Karpas-422 (cell line): ENCODE results near the gene NIT2. TPM values are rescaled to one million over a fixed set of nuclear protein-coding genes. Genes with fewer than 3 reads are reported as not detected.
"Not testable (repeated sequence)": the region's sequence is repeated elsewhere in the genome, so short reads cannot be mapped to it uniquely, and the experiment has no call there.

ENCODE experiments used
- DNase-seq: peaks from one replicate; pipeline ENCODE4 v3.0.0-alpha.2; 2015
- H2AFZ ChIP-seq: fragments of 200-600 bp; sonication (generic); 2 replicates; pipeline ENCODE4 v1.6.1; 2014; ENCODE audit warnings: antibody characterized with exemption, low read length, mixed read lengths
- H3K27ac ChIP-seq: fragments of 200-600 bp; sonication (generic); 2 replicates; pipeline ENCODE4 v1.5.1; 2014; ENCODE audit warnings: mild to moderate bottlenecking, low read length, moderate library complexity
- H3K27me3 ChIP-seq: fragments of 200-600 bp; sonication (generic); 2 replicates; pipeline ENCODE4 v1.6.1; 2014; ENCODE audit warnings: low read length, mixed read lengths
- H3K36me3 ChIP-seq: fragments of 200-600 bp; sonication (generic); 2 replicates; pipeline ENCODE4 v1.6.1; 2014; ENCODE audit warnings: low read length, mixed read lengths; ENCODE audit not compliant: insufficient read depth
- H3K4me1 ChIP-seq: fragments of 200-600 bp; sonication (generic); 2 replicates; pipeline ENCODE4 v1.6.1; 2014; ENCODE audit warnings: mild to moderate bottlenecking, low read length, mixed read lengths
- H3K4me2 ChIP-seq: fragments of 200-600 bp; sonication (generic); 2 replicates; pipeline ENCODE4 v1.6.1; 2014; ENCODE audit warnings: low read length, low read depth, mild to moderate bottlenecking; ENCODE audit not compliant: poor library complexity, severe bottlenecking
- H3K4me3 ChIP-seq: fragments of 200-600 bp; sonication (generic); 2 replicates; pipeline ENCODE4 v1.5.1; 2014; ENCODE audit warnings: mild to moderate bottlenecking, antibody characterized with exemption, low read length, mixed read lengths
- H3K79me2 ChIP-seq: fragments of 200-600 bp; sonication (generic); 2 replicates; pipeline ENCODE4 v1.6.1; 2014; ENCODE audit warnings: mild to moderate bottlenecking, low read length, mixed read lengths
- H3K9ac ChIP-seq: fragments of 200-600 bp; sonication (generic); 2 replicates; pipeline ENCODE4 v1.6.0; 2014; ENCODE audit warnings: low read length
- H3K9me2 ChIP-seq: fragments of 200-600 bp; sonication (generic), shearing (Covaris generic); replicated peaks from 2 replicates; pipeline ENCODE4 v1.6.0; 2014; ENCODE audit warnings: mild to moderate bottlenecking, low read length, moderate library complexity; ENCODE audit not compliant: insufficient read depth
- H3K9me3 ChIP-seq: fragments of 300-700, 200-600 bp; sonication (generic); 2 replicates; pipeline ENCODE4 v1.6.1; 2014; ENCODE audit warnings: low read length, mixed read lengths
- H4K20me1 ChIP-seq: fragments of 200-600 bp; sonication (generic); 2 replicates; pipeline ENCODE4 v1.6.1; 2014; ENCODE audit warnings: mild to moderate bottlenecking, antibody characterized with exemption, low read length, low read depth; ENCODE audit not compliant: insufficient read depth
- total RNA-seq: library from RNA; depleted of rRNA; stranded (reverse); fragments of >200 nt; shearing (Covaris generic); gene quantifications from 2 replicates; pipeline ENCODE4 v1.2.3, GENCODE V29; 2014; ENCODE audit warnings: low replicate concordance

Gene NIT2
- total RNA-seq, 1 experiment from 2014 or later: 74.5 TPM

- Histone ChIP-seq H3K4me3 (no peak overlapping the region), H3K9ac (no peak overlapping the region), H4K20me1 (no peaks in the 10 kb centered on the region), H3K27ac (no peak overlapping the region), H3K9me2 (no peaks in the 10 kb centered on the region), H3K27me3 (no peaks in the 10 kb centered on the region), H3K4me2 (no peak overlapping the region), H3K79me2 (peaks cover 52% of the 10 kb centered on the region), H2AFZ (no peak overlapping the region), H3K4me1 (peaks cover 7% of the 10 kb centered on the region), H3K36me3 (peaks cover 63% of the 10 kb centered on the region), H3K9me3 (no peaks in the 10 kb centered on the region)
- DNase-seq: no peak
Observed at GRCh38 chr3:100340527-100340926, 6.0 kb downstream of the NIT2 start.

- Histone ChIP-seq H4K20me1 (no peaks in the 10 kb centered on the region), H3K79me2 (peaks cover 12% of the 10 kb centered on the region), H3K9me3 (no peaks in the 10 kb centered on the region), H3K4me2 (no peak overlapping the region), H3K4me3 (no peak overlapping the region), H3K27ac (no peak overlapping the region), H3K27me3 (no peaks in the 10 kb centered on the region), H3K4me1 (no peaks in the 10 kb centered on the region), H3K36me3 (peaks cover 70% of the 10 kb centered on the region), H3K9ac (no peak overlapping the region), H2AFZ (no peak overlapping the region), H3K9me2 (no peaks in the 10 kb centered on the region)
- DNase-seq: no peak
Observed at GRCh38 chr3:100348727-100349126, 14.2 kb downstream of the NIT2 start.

DNA sequence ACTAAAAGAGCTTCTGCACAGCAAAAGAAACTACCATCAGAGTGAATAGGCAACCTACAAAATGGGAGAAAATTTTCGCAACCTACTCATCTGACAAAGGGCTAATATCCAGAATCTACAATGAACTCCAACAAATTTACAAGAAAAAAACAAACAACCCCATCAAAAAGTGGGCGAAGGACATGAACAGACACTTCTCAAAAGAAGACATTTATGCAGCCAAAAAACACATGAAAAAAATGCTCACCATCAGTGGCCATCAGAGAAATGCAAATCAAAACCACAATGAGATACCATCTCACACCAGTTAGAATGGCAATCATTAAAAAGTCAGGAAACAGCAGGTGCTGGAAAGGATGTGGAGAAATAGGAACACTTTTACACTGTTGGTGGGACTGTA lies 17.2 kb downstream of the NIT2 start:
- not testable (repeated sequence) for H3K9me3 ChIP-seq
- peaks cover 55% of the 10 kb centered on the region for H3K36me3 ChIP-seq

GRCh38 chr3:100352296-100353231 lies 18.0 kb downstream of the NIT2 start:
- Histone ChIP-seq H3K9me2 (no peaks in the 10 kb centered on the region), H3K4me3 (no peak overlapping the region), H3K4me2 (no peak overlapping the region), H3K27me3 (no peaks in the 10 kb centered on the region), H3K9ac (no peak overlapping the region), H2AFZ (no peak overlapping the region), H3K36me3 (peaks cover 53% of the 10 kb centered on the region), H4K20me1 (no peaks in the 10 kb centered on the region), H3K9me3 (no peaks in the 10 kb centered on the region), H3K79me2 (0 out of 2 replicates have a peak, but pooled peaks cover 6% of the 10 kb centered on the region), H3K27ac (no peak overlapping the region), H3K4me1 (no peaks in the 10 kb centered on the region)
- no peak for DNase-seq

More for the DNA sequence above, 17.2 kb downstream of the NIT2 start:
- not testable (repeated sequence) for H4K20me1 ChIP-seq, H3K27me3 ChIP-seq, H3K9me2 ChIP-seq, H3K4me2 ChIP-seq, H3K9ac ChIP-seq, H3K79me2 ChIP-seq, H2AFZ ChIP-seq, DNase-seq, H3K4me1 ChIP-seq, H3K27ac ChIP-seq, H3K4me3 ChIP-seq

DNA sequence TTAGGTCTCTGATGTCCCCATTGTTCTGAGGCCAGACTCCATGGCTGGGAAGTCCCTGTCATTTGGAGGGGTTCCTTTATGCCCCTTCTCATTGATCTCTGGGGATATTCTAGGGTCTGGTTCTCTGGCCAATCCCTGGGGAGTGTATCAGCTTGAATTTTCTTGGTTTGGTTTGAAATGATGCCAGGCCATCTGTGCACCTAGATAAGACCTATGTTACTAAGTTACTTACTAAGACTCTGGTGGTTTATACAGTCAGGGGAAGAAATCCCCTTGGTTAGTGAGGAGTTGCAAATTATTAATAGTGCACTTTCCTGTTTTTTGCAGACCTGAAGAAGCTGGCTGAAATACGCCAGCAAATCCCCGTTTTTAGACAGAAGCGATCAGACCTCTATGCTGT lies 20.3 kb downstream of the NIT2 start:
- 0 out of 2 replicates have a peak, but pooled peaks cover 6% of the 10 kb centered on the region for H3K79me2 ChIP-seq
- H3K27me3 ChIP-seq: no peaks in the 10 kb centered on the region
- peaks cover 45% of the 10 kb centered on the region for H3K36me3 ChIP-seq
- no peaks in the 10 kb centered on the region for H3K4me1 ChIP-seq
- no peak overlapping the region for H3K4me2 ChIP-seq
- H3K9me3 ChIP-seq: no peaks in the 10 kb centered on the region
- no peak overlapping the region for H2AFZ ChIP-seq
- H3K27ac ChIP-seq: no peak overlapping the region
- no peak overlapping the region for H3K9ac ChIP-seq
- no peak overlapping the region for H3K4me3 ChIP-seq
- DNase-seq: no peak
- H3K9me2 ChIP-seq: no peaks in the 10 kb centered on the region
- H4K20me1 ChIP-seq: no peaks in the 10 kb centered on the region

DNA sequence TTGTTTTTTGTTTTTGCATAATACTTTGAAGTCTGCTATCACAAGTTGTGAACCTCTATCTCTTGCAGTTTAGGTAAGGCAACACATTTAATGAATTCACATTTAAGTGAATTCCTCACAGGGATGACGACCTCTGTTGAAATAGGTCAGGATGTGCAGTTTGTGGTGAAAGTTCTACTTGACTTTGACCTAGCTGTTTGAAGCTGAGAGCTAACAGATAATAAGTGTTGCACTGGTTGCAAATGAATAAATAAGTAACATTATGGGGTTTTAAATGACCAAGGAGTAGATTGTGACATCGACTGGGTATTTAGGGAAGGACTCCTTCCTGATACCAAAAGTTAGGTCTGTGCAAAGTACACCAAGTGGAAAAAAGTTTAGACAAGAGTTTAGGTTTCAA lies 23.9 kb downstream of the NIT2 start:
- Histone ChIP-seq H3K27ac (no peak overlapping the region), H3K4me3 (no peak overlapping the region), H3K9me2 (no peaks in the 10 kb centered on the region), H2AFZ (no peak overlapping the region), H4K20me1 (no peaks in the 10 kb centered on the region), H3K27me3 (no peaks in the 10 kb centered on the region), H3K79me2 (no peaks in the 10 kb centered on the region), H3K4me2 (no peak overlapping the region), H3K9me3 (no peaks in the 10 kb centered on the region), H3K36me3 (peaks cover 50% of the 10 kb centered on the region), H3K9ac (no peak overlapping the region), H3K4me1 (no peaks in the 10 kb centered on the region)
- no peak for DNase-seq

- no peaks in the 10 kb centered on the region for H3K27me3 ChIP-seq
- no peaks in the 10 kb centered on the region for H3K9me3 ChIP-seq
- no peaks in the 10 kb centered on the region for H3K4me1 ChIP-seq
- no peak overlapping the region for H3K4me3 ChIP-seq
- H3K9ac ChIP-seq: no peak overlapping the region
- H4K20me1 ChIP-seq: no peaks in the 10 kb centered on the region
- no peak overlapping the region for H3K27ac ChIP-seq
- peaks cover 53% of the 10 kb centered on the region for H3K36me3 ChIP-seq
- no peak overlapping the region for H3K4me2 ChIP-seq
- no peak for DNase-seq
- H3K9me2 ChIP-seq: no peaks in the 10 kb centered on the region
- H2AFZ ChIP-seq: no peak overlapping the region
- H3K79me2 ChIP-seq: no peaks in the 10 kb centered on the region
Observed at GRCh38 chr3:100359035-100359434, 24.5 kb downstream of the NIT2 start.

DNA sequence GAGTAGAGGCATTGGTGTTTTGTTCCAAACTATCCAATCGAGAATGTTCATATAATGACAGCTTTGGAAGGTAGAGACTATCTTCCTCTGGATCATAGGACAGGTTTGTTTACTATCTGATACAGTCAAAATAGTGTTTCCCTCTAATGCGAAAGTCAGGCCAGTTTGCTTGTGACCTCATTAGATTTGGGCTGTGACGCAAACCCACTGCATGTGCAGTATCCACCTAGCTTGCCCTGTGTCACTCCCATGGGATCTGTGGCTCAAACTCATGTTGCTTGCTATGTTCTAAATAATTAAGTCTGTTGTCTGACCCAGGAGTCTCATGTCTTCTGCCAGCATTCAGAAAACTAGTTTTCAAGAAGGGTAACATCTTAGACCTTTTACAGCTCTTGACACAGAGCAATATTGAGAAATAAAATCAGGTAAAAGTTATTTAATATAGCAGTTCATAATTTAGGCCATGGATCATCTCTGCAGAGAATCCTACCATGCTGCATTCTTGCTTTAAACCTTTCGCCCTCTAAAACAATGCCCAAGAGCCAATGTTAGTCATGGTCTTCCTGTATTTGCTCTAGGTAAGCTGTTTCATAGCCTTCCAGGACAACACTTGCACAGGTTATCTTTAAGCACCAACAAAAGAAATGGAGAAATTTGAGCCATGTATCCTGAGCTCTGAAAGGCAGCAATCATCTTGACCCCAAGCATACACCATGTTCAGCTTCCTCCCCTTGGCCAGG lies 26.4 kb downstream of the NIT2 start:
- Histone ChIP-seq H3K27me3 (no peaks in the 10 kb centered on the region), H3K4me3 (no peak overlapping the region), H3K4me1 (no peaks in the 10 kb centered on the region), H3K27ac (no peak overlapping the region), H3K79me2 (peaks cover 11% of the 10 kb centered on the region; the same call in 1 of the 2 replicates), H3K9me3 (no peaks in the 10 kb centered on the region), H3K9ac (no peak overlapping the region), H3K9me2 (no peaks in the 10 kb centered on the region), H2AFZ (no peak overlapping the region), H3K4me2 (no peak overlapping the region), H4K20me1 (no peaks in the 10 kb centered on the region), H3K36me3 (peaks cover 60% of the 10 kb centered on the region)
- no peak for DNase-seq
